Measurements from ENCODE around the gene CST2.
"Not testable (repeated sequence)": the region's sequence is repeated elsewhere in the genome, so short reads cannot be mapped to it uniquely, and the experiment has no call there.

GRCh38 chr20:23777380-23777779 is 49.1 kb downstream of the CST2 start:
- not testable (repeated sequence) for TF ChIP-seq CTCF (conservative IDR thresholded peaks at IDR 0.05 in 1 of 2, IDR thresholded peaks at IDR 0.05 in 1 of 2; ENCODE audit: low read depth in 1 of 2, low read length in 2 of 2); EZH2 (IDR thresholded peaks at IDR 0.05; ENCODE audit: low read length, missing control alignments)
